ENCODE results near the gene RTP3. TPM values are rescaled to one million over a fixed set of nuclear protein-coding genes. Genes with fewer than 3 reads are reported as not detected.

Gene RTP3
- total RNA-seq, 1 donor from 2014 or later, result not detected

DNA sequence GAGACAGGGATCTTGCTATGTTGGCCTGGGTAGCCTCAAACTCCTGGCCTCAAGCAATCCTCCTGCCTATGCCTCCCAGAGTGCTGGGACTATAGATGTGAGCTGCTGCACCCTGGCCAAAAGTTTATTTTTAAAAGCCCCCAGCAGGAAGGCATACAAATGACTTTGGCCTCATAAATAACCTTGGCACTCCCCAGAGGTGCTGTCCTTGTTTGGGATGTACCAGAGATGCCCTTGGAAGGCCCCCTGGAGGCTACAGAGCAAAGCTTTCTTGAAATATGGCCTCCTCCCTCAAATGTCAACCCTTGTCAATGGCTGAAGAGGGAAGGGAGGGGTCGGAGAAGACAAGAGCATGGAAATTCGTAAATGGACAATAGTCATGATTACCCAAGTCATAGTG, 14.0 kb upstream of the RTP3 start:
- Histone ChIP-seq H3K4me3 (ENCODE audit: low read depth, low read length) (no peak overlapping the region), H3K36me3 (ENCODE audit: control insufficient read depth, insufficient read depth, low read length) (no peaks in the 10 kb centered on the region), H3K27me3 (ENCODE audit: control insufficient read depth, insufficient read depth, low read length) (no peaks in the 10 kb centered on the region)
- no peak for DNase-seq (ENCODE audit: low read depth)
- FAIRE-seq, result no peak
- TF ChIP-seq, protein P1, sequence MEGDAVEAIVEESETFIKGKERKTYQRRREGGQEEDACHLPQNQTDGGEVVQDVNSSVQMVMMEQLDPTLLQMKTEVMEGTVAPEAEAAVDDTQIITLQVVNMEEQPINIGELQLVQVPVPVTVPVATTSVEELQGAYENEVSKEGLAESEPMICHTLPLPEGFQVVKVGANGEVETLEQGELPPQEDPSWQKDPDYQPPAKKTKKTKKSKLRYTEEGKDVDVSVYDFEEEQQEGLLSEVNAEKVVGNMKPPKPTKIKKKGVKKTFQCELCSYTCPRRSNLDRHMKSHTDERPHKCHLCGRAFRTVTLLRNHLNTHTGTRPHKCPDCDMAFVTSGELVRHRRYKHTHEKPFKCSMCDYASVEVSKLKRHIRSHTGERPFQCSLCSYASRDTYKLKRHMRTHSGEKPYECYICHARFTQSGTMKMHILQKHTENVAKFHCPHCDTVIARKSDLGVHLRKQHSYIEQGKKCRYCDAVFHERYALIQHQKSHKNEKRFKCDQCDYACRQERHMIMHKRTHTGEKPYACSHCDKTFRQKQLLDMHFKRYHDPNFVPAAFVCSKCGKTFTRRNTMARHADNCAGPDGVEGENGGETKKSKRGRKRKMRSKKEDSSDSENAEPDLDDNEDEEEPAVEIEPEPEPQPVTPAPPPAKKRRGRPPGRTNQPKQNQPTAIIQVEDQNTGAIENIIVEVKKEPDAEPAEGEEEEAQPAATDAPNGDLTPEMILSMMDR (IDR thresholded peaks at IDR 0.05; ENCODE audit: insufficient read depth, low read length, severe bottlenecking), result no peak

DNA sequence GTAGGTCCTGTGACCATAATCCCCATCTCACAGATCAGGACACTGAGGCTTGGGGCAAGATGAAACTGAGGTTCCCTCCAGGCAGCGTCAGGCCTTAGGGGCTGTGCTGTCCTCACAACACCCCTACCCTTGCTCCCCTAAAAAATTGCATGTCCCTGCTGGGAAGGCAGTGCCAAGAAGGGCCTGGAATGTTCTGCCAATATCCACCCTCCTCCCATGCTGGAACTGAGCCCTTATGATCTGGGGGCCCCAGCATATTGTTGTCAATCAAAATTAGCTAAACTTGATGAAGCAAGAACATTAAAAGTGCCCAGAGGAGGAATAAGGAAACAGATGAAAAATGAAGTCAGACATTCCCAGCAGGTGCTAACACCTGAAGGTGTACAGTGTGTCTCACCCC, 13.4 kb upstream of the RTP3 start:
- FAIRE-seq, result no peak
- Histone ChIP-seq H3K27me3 (ENCODE audit: control insufficient read depth, insufficient read depth, low read length) (peaks cover under 1% of the 10 kb centered on the region), H3K4me3 (ENCODE audit: low read depth, low read length) (no peak overlapping the region), H3K36me3 (ENCODE audit: control insufficient read depth, insufficient read depth, low read length) (no peaks in the 10 kb centered on the region)
- TF ChIP-seq, protein P1 (IDR thresholded peaks at IDR 0.05; ENCODE audit: insufficient read depth, low read length, severe bottlenecking), result no peak
- DNase-seq (ENCODE audit: low read depth), result no peak

DNA sequence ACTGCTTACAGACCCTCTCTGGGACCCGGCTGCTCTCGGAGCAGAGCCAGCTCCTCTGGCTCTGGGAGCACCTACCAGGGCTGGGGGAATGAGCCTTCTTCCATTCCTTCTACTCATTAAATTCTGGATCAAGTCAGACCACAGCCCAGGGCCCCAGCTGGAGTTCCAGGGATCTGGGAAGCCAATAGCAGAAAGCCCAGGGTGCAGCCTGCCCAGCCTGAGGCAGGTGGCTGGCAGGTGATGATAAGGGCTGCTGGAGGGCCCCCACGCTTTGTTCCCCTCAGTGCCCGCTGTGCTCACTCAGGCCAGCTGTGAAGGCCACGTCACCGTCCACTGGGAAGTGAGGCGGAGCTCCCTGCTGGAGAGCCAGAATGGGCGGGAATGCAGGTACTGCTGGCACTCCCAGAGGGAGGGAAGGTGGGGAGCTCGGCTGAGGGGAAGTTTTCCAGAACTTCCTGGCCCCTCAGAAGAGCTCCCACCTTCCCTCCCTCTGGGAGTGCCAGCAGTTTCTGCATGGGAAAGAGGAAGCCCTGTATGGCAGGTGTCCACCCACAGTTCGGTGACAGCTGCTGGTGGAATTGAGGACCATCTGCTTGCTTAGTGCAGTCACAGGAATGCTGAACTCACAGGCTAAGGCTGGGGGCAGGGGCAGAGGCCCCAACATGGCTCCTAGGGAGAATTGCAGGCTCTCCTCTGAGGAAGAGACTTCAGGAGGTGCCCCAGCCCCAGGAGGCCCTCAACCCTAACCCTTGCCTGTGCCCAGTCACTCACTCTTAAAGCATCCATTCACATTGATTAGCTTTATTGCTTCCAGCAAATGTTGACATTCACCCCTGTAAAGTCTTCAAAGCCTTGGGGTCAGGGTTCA, 12.6 kb upstream of the RTP3 start:
- TF ChIP-seq, protein P1 (IDR thresholded peaks at IDR 0.05; ENCODE audit: insufficient read depth, low read length, severe bottlenecking), result no peak

DNA sequence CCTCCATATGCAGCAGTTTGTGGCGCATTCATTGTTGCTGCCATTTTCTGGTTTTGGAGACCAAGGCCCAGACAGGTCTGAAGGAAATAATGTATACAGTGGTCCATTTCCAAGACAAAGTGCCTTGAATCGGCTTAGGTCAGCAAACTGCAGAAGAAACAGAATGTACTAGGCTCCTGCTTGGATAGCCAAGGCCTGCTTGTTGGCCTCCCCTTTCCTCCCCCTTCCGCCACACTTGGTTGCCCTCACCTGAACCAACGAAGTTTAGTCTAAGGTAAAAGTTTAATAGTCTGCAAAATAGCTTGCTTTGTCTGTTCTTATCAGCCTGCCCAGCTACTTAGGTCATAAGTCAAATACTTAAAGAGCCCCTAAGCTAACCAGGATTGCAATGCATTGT, 12.0 kb upstream of the RTP3 start:
- no peak for FAIRE-seq

More for the DNA sequence above, 12.6 kb upstream of the RTP3 start:
- Histone ChIP-seq H3K36me3 (ENCODE audit: control insufficient read depth, insufficient read depth, low read length) (no peaks in the 10 kb centered on the region), H3K27me3 (ENCODE audit: control insufficient read depth, insufficient read depth, low read length) (peaks cover 3% of the 10 kb centered on the region), H3K4me3 (ENCODE audit: low read depth, low read length) (no peak overlapping the region)
- FAIRE-seq (no peak), DNase-seq (ENCODE audit: low read depth) (no peak)

DNA sequence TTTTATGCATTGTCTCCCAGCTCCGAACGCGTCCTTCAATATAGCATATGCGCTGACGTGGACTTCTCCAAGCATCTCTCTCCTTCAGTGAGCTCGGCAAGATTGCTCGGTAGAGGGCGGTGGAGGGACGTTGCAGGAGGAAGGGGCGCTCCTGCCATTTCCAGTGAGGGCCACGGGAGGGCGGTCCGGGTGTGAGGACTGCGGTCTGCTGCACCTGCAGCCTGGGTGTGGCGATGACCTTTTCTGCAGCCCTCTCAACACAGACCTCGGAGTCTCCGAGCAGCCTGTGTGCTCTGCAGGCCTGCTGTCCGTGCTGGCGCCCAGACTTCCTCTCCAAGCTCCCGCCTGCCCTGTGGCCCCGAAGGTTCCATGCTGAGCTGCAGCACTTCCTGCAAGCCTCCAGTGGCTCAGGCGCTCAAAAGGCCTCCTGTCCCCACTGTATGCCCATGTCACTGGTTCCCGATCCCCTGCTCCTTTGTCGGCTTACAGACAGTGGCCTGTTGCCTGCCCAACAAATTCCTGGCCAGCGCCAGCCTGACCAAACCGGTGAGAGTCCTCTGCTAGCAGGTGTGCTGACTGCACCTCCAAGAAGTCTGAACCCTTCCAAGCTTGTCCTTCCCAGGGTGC, 8.9 kb upstream of the RTP3 start:
- peak; percentile 55 for FAIRE-seq
- DNase-seq (ENCODE audit: low read depth), result peak; percentile 76
- Histone ChIP-seq H3K4me3 (ENCODE audit: low read depth, low read length) (no peak overlapping the region), H3K27me3 (ENCODE audit: control insufficient read depth, insufficient read depth, low read length) (peaks cover 3% of the 10 kb centered on the region), H3K36me3 (ENCODE audit: control insufficient read depth, insufficient read depth, low read length) (no peaks in the 10 kb centered on the region)
- TF ChIP-seq, protein P1 (IDR thresholded peaks at IDR 0.05; ENCODE audit: insufficient read depth, low read length, severe bottlenecking), result peak; percentile 100

More for the DNA sequence above, 12.0 kb upstream of the RTP3 start:
- no peak overlapping the region for H3K4me3 ChIP-seq (ENCODE audit: low read depth, low read length)
- H3K36me3 ChIP-seq (ENCODE audit: control insufficient read depth, insufficient read depth, low read length), result no peaks in the 10 kb centered on the region
- TF ChIP-seq, protein P1 (IDR thresholded peaks at IDR 0.05; ENCODE audit: insufficient read depth, low read length, severe bottlenecking), result no peak
- H3K27me3 ChIP-seq (ENCODE audit: control insufficient read depth, insufficient read depth, low read length), result peaks cover 3% of the 10 kb centered on the region
- DNase-seq (ENCODE audit: low read depth), result no peak
